Measurements from ENCODE around the gene DNMT3B.
"Not testable (repeated sequence)": the region's sequence is repeated elsewhere in the genome, so short reads cannot be mapped to it uniquely, and the experiment has no call there.

Gene DNMT3B

GRCh38 chr20:32761831-32762753 lies at the start of gene DNMT3B:
DNMT3B (plus strand) TSS chr20:32762385; CDS start chr20:32780324, 17,939 bp downstream.
- DNase-seq = peak; percentile 89

DNA sequence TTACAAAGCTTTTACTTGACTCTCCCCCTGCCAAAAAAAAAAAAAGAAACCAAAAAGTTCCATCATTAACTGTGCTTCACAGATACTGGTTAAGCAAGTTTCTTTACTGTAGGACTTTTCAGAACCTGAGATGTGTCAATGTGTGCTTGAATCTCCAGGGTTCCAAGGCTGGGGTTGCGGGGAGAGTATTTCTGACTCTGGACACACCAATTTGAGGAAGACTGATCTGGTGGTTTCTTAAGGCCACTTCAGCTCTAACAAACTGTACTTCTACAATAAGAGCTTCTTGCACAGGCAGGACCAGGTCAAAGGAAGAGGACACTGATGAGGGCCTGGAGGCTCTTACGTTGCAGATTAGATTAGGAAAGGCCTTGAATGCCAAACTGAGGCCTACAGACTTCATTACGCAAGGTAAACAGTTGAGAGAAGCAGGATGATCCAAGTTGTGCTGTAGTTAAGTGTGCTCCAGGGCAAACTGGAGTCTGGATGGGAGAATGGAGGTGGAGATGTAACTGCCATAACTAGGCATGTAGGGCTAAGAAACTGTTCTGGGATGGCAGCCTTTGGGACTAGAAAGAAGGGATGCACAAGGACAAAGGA lies 43.3 kb upstream of the DNMT3B start:
- no peak for DNase-seq

DNA sequence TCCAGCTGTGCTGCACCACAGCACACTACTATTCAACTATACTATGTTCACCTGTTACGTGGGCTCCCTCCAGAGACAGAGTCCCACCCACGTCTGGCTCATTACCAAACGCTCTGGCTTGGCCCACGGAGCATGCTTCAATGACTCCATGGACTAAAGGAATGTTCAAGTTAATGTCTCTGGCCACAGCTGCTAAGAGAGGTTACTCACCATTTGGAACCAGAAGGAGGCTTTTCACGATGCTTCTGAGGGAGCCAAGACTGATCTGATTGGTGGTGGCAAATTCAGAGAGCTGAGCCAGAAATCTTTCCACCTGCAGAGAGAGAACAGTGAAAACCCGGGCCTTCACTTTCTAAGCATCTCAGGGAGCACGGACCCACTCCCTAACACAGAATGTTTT lies 34.5 kb upstream of the DNMT3B start:
- no peak for DNase-seq

- not testable (repeated sequence) for DNase-seq
Measured at GRCh38 chr20:32728435-32728834, 33.8 kb upstream of the DNMT3B start.

DNA sequence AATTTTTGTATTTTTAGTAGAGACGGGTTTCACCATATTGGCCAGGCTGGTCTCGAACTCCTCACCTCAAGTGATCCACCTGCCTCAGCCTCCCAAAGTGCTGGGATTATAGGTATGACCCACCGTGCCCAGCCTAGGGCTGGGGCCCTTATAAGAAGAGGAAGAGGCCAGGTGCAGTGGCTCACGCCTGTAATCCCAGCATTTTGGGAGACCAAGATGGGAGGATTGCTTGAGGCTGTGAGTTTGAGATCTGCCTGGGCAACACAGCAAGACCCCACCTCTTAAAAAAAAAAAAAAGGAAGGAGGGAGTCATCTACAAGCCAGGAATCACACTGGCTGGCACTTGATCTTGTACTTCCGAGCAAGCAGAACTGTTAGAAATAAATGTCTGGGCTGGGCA lies 32.9 kb upstream of the DNMT3B start:
- DNase-seq = not testable (repeated sequence)

DNA sequence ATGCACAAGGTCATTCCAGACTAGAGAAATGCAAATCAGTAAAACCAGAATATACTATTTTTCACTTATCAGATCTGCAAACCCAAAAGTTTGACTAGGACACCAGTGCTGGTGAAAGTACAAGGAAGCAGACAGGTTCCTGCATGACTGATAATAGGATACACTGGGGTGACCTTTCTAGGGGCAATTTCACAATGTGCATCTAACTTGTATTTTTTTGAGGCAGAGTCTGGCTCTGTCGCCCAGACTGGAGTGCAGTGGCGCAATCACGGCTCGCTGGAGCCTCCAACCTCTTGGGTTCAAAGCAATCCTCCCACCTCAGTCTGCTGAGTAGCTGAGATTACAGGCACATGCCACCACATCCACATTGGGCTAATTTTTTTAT lies 30.3 kb upstream of the DNMT3B start:
- DNase-seq = no peak

GRCh38 chr20:32737371-32738223 lies 24.6 kb upstream of the DNMT3B start:
- no peak for DNase-seq

DNA sequence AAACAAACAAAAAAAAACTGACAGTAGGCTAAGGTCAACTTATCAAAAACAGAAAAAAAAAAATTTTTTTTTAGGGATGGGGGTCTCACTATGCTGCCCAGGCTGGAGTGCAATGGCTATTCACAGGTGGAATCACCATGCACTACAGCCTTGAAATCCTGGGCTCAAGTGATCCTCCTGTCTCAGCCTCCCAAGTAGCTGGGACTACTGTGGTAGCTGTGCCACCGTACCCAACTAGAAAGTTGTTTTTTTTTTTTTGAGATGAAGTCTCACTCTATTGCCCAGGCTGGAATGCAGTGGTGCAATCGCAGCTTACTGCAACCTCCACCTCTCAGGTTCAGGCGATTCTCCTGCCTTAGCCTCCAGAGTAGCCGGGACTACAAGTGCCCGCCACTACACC lies 21.0 kb upstream of the DNMT3B start:
- no peak for DNase-seq

- DNase-seq = no peak
Measured at GRCh38 chr20:32742322-32743236, 19.6 kb upstream of the DNMT3B start.

DNA sequence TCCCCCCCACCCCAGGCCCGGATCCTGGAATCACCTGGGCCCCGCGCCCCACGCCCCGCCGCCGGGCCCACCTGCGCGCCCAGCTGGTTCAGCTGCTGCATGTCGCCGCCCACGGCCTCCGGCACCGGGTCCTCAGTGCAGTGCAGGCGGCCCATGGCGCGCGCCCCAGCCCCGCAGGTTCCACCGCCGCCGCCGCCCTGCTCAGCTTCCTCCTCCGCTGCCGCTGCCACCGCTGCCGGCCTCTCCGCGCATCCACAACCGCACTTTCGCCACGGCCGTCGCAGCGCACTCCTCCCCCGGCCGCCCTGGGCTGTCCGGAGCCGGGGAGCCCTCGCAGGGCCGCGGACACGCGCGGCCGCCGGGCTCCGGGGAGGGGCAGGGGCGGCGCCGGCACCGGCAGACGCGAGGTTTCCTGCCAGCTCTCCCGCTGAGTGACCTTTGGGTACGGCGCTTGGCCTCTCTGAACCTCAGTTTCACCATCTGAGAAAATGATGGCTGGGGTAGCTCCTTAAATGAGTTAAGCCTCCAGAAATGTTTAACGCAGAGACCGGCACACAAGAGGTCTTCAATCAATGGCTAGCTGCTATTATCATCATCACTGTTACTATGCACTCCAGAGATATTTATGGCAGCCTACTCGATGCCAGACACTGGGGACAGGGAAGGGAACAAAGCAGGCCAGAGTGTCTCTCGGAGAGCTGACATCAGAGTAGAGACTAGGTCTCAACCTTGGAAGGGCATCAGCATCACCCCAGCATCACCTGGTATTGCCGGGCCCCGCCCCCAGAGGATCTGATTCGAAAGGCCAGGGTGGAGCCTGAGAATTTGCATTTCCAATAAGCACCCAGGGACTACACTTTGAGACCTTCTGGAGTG lies 18.7 kb upstream of the DNMT3B start, which contains the start of gene COMMD7:
Gene COMMD7 (minus strand): TSS at position 231 of the 876 bp plus-strand sequence. CDS start 76 bp downstream, at position 155.
- peak; percentile 63 for DNase-seq

DNA sequence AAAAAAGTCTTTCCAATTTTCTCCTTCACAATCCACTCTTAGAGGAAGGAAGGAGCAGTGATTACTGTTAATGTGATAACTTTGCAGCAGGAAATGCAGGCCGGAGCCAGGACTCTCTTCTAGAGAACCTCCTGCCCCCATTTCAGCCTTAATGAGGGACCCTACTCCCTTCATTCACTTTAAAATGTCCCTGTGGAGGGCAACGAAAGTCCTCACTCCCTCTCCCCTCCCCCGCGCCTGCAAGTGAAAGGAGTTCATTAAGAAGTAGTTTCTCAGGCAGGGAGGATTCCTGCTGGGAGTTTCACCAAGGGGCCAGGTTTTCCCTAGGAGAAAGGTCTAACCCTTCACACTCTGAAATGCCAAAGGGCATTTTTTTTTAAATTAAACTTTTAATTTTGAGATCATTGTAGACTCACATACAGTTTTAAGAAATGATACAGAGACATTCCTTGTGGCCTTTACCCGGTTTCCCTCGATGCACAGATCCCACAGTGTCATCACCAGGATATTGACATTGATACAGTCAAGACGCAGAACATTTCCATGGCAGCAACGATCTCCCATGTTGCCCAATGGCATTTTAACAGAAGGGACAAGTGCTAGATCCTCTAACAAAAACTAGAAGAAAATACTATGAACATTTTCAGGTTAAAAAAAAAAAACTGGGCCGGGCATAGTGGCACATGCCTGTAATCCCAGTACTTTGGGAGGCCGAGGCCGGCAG lies 12.1 kb upstream of the DNMT3B start:
- DNase-seq = no peak

- no peak for DNase-seq
Measured at GRCh38 chr20:32751293-32751692, 10.9 kb upstream of the DNMT3B start.

DNA sequence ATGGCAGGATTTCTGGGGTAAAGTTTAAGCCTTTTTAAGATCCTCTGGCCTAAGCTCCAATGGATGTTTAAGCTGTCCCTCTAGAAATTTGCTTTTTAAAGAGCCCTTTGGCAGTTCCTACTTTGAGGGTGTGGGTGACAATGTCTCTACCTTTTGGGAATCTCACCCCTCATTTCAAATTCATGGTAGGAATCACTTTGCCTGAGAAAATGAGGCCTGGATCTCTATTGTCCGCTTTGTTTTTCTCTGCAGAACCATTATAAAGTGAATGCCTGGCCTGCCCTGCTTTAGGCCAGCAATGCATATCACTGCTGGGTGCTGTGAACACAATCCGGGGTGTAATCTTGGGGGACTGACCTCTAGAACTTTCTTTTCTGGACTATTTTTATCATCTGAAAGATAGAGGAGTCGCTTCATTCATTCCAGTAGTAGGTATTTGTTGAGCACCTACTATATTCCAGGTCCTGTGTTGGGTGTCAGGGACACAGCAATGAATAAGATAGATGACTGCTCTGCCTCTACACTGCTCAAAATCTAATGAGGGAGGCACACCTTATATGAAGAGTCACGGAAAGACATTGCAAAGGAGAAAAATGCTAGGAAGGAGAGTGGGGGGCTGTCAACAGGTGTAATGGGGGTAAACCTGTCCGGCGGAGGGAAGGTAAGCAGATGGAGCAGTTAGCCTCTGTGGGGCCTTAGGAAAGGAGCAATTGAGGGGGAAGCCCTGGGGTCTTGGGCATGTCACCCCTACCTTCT lies 10.3 kb upstream of the DNMT3B start:
- DNase-seq = no peak

DNA sequence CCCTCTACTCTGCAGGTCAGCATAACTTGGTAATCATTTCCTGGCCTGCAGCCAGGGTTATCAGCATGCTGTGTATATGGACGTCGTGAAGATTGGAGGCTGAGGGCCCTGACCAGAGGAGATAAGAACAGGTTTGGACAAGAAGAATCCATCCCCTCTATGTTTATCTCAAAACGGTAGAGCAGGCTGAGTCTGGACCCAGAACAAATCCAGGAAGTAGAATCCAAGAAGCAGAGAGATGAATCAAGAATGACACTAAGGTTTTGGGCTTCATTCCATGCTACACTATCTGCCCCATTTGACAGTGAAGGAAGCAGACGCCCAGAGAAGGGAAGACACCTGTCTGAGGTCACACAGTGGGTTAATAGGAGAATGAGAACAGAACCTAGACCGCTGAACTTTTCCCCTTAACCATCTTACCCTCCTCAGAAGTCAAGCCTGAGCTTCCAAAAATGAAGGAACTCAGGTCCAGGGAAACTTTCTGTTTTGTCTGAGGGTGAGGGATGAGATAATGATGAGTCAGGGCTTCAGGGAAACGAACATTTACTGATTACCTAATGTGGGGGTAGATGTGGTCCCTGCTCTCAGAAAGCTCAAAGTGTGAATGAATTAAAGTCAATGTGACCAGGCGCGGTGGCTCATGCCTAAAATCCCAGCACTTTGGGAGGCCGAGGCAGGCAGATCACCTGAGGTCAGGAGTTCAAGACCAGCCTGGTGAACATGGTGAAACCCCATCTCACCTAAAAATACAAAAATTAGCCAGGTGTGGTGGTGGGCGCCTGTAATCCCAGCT lies 9.5 kb upstream of the DNMT3B start:
- no peak for DNase-seq

DNA sequence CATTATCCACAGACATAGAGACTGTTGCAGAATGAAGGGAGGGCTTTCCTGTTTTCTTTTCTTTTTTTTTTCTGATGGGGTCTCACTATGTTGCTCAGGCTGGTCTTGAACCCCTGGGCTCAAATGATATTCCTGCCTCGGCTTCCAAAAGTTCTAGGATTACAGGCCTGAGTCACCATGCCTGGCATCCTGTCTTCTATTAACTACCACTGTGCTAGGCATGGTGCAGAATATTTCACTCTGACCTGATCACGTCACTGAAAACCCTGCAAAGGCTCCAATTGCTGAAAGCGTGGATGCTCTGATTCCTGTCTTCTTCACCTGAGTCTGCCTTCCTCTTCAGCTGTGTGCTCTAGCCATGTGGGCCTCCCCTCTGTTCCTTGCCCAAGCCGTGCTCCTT lies 8.5 kb upstream of the DNMT3B start:
- DNase-seq = no peak

GRCh38 chr20:32756156-32756555 lies 6.0 kb upstream of the DNMT3B start:
- DNase-seq = no peak

GRCh38 chr20:32761417-32761830 lies 761 bp upstream of the DNMT3B start:
- no peak for DNase-seq

DNA sequence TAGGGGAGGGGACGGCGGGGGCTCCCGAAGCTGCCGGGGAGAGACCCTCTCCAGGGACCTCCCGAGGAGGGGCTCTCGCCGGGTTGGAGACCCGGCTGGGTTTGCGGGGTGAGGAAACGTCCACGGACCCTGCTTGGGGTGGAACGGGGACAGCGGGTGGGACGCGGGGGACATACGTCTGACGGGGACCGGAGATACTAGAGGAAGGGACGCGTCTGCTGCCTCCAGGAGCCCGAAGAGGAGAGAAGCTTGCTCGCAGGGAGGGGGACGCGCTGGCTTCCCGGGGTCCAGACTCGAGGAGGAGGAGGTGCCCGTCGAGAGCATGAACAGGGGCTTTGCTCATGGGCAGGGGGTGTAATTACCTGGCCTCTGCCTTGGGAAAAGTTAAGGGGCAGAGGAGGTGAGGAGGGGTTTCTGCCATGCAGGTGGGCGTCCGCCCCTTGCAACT lies 593 bp downstream of the DNMT3B start:
- peak; percentile 49 for DNase-seq

Measured in left hindlimb (tissue), 1 donor.